ENCODE data around the gene CHST12. TPM values are rescaled to one million over a fixed set of nuclear protein-coding genes. Genes with fewer than 3 reads are reported as not detected.
A peak's percentile ranks its signal among the peaks of the same experiment; 100 is the strongest.

CHST12 gene
- total RNA-seq, 1 donor from 2014 or later = 8.2 TPM

GRCh38 chr7:2433713-2434550 is 30.5 kb downstream of the CHST12 start:
- DNase-seq (ENCODE audit: low spot score) (no peak), ATAC-seq (no peak)

- DNase-seq (ENCODE audit: low spot score) (no peak), ATAC-seq (no peak)
Observed at GRCh38 chr7:2435146-2435545, 31.7 kb downstream of the CHST12 start.

DNA sequence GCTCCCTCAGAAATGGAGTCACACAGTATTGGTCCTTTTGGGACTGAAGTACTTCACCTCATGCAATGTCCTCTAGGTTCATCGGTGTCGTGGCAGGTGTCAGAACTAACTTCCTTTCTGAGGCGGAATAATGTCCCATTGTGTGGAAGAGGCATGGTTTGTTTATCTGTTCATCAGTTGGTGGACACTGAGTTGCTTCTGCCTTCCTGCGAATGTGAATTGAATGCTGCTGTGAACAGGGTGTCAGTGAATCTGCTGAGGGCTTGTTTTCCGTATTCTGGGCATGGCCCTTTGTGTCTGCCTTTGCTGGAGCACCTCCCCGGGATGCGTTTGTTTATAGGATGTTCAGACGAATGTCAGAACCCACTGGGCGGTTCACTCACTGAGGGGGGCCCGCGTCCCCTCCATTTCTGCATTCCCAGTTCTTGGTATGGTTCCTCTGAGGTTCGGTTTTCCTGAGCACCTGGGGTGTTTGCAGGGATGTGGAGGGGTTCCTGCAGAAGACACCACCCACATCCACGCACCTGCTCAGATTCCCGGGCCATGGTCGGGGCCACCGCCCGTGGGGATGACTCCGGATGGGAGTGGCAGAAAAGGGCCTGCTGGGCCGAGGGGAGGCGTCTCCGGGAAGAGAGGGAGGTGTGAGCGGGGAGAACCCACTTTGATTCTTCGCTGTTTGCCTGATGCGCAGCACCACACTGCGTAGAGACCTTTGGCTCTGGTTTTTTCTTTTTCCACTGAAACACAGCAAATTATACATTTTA is 33.1 kb downstream of the CHST12 start:
- no peak for DNase-seq (ENCODE audit: low spot score)
- no peak for ATAC-seq

DNA sequence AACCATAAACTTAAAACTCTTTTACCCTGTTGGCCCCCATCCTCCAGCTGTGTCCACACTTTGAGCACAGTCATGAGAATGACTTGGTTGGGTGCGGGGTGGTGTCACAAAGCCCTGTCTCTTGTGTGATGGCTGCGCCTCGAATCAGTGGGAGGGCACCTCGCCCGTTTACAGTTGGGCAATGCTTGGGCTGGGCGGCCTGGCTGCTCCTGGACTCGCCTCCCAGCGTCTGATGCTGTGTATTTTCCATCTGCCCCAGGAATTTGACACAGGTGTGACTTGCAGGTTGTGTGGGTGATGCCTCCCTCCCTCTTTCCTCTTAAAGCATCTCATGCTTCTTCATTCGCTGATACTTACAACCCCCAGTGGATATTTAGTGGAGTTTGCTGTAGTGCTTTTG is 33.7 kb downstream of the CHST12 start:
- no peak for DNase-seq (ENCODE audit: low spot score)
- ATAC-seq = peak; percentile 33

DNA sequence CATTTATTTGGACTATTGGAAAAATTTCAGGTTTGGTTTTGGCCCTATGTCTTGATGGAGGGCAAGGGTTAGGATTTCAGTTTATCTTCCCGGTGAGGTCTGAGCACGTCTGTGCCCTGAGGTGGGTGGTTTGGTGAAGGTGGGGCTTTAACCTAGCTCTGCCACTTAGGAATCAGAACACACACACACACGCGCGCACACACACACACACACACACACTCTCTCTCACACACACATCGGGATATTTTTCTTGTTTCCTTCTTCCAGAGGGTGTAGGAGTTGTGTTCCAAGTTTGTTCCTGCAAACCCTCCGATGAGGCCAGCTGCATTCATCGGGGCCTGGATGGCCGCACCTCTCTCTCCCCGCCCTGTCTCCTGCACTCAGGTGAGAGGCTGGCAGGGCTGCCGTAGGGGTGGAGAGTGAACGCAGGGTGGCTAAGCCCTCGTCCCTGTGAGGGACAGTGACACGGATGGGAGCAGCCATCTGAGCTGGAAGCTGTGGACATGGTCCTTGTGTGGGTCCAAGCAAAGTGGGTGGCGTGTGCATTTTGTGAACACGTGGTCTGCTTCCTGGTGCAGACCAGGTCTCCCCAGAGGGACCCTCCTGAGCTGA is 34.2 kb downstream of the CHST12 start:
- peak; percentile 14 for ATAC-seq
- no peak for DNase-seq (ENCODE audit: low spot score)

DNA sequence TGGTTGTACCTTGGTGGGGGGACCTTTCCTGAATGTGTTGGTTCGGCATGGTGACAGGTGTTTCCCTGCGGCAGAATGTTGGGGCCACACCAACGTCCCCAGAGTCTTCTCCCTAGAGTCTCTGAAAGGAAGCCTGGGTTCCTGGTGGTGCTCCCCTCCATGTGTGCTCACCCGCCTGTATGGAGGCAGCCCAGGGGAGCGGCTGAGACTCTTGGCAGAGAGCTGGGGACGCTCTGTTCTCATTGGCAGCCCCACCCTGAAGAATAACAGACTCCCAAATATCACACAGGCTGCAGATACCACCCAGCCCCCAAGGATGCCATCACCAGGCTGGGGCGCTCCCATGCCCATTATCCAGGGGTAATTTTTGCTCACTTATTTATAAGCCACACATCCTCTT is 34.8 kb downstream of the CHST12 start:
- DNase-seq (ENCODE audit: low spot score) (no peak), ATAC-seq (no peak)

GRCh38 chr7:2438775-2439174 is 35.4 kb downstream of the CHST12 start:
- DNase-seq (ENCODE audit: low spot score) (no peak), ATAC-seq (no peak)

- DNase-seq (ENCODE audit: low spot score) = no peak
- ATAC-seq = no peak
Observed at GRCh38 chr7:2440608-2441245, 37.3 kb downstream of the CHST12 start.

DNA sequence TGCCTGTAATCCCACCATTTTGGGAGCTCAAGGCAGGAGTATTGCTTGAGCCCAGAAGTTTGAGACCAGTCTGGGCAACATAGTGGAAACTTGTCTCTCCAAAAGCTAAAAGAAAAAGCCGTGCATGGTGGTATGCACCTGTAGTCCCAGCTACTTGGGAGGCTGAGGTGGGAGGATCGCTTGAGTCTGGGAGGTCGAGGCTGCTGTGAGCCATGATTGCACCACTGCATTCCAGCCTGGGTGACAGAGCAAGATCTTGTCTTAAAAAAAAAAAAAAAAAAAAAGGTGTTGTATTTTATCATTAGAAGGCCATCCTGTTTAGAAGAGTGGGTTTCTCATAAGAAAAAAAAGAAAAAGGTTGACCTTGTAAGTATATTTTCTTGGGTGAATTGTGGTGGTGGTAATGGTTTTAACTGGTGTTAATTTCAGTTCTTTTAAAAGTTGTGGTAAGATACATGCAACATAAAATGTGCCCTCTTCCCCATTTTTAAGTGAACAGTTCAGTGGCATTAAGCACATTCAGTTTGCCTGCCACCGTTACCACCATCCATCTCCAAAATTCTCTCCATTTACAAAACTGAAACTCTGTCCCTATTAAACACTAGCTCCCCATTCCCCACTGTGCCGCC is 38.1 kb downstream of the CHST12 start:
- ATAC-seq (no peak), DNase-seq (ENCODE audit: low spot score) (no peak)

- ATAC-seq (no peak), DNase-seq (ENCODE audit: low spot score) (no peak)
Observed at GRCh38 chr7:2443491-2443890, 40.1 kb downstream of the CHST12 start.

DNA sequence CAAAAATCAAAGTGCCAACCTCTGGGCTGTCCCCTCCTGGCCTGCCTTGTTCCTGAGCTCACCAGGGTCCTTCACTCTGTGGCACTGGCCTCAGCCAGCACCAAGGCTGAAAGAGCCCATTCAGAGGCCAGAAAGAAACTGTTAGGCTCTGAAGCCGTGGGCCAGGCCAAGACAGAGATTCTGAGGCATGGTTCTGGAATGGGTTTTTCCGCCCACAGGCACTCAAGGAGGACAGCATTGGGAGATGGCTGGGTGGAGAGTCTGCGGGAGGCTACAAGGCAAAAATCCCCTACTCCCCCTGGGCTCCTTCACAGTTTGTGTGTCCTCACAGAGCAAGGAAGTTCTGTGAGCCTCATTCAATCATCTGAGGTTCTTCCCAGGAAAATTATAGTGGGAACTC is 41.1 kb downstream of the CHST12 start:
- no peak for ATAC-seq

DNA sequence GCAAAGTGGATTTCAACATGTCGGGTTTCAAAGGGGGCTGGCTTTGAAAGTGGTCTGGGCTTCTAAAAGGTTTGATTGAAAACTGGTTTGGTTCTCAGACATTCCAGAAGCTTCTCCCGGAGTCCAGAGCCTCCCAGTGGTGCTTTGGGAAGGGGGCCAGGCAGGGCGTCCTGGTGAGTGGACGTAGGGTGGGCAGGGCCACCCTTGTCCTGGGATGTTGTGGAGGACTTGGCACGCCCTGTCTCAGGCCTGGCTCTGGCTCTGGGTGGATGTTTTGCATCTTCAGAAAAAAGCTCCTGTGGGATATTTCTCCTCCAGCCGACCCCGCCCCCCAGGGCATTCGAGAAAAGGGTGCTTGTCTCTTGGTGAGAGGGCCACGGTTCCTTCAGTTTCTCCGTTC is 41.6 kb downstream of the CHST12 start:
- ATAC-seq = no peak
- DNase-seq (ENCODE audit: low spot score) = no peak

More for the DNA sequence above, 41.1 kb downstream of the CHST12 start:
- no peak for DNase-seq (ENCODE audit: low spot score)

GRCh38 chr7:2445898-2446555 is 42.6 kb downstream of the CHST12 start:
- no peak for DNase-seq (ENCODE audit: low spot score)
- no peak for ATAC-seq

DNA sequence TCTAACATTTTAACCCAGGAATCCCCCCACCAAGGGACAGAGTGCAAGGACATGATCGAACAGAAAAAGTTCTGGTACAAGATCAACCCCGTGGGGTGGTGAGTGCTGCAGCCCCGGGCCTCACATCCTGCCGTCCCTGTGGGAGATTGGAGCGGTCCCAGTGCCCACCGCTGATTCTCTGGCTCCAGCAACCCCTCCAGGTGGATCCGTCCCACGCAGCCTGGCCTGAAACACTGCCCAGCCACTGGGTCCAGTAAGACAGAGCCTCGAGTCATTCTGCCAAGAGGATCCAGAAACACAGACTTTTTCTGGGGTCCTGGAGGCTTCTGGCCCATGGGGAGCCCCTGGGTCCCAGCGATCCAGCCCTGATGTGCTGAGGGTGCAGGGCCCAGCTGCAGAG is 43.3 kb downstream of the CHST12 start:
- no peak for DNase-seq (ENCODE audit: low spot score)

GRCh38 chr7:2450198-2451107 is 47.0 kb downstream of the CHST12 start:
- no peak for ATAC-seq
- DNase-seq (ENCODE audit: low spot score) = no peak

More for the DNA sequence above, 43.3 kb downstream of the CHST12 start:
- no peak for ATAC-seq

GRCh38 chr7:2451171-2452073 is 48.0 kb downstream of the CHST12 start:
- peak; percentile 96 for ATAC-seq

DNA sequence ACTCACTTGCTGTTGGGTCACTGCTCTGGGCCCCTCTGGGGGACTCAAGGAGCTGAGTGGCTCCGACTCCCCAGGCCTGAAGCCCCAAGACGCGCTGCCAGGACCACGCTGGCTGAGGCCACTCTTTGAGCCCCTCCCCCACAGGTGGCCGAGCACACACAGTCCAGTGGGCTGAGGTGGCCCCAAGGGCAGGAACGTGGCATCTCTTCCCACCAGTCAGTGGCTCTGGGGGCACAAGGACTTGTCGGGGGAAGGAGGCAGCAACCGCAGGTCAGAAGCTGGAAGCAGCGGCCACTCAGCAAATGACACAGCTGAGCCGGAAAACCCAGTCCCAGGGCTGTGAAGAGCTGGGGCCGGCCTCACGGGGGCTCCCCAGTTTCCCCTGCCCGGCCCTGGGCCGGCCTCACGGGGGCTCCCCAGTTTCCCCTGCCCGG is 48.7 kb downstream of the CHST12 start:
- peak; percentile 39 for ATAC-seq
- no peak for DNase-seq (ENCODE audit: low spot score)

More at GRCh38 chr7:2451171-2452073, 48.0 kb downstream of the CHST12 start:
- DNase-seq (ENCODE audit: low spot score) = peak; percentile 78
